ENCODE measurements around the gene VPS37C. TPM values are rescaled to one million over a fixed set of nuclear protein-coding genes. Genes with fewer than 3 reads are reported as not detected.
"Not testable (repeated sequence)": the region's sequence is repeated elsewhere in the genome, so short reads cannot be mapped to it uniquely, and the experiment has no call there.

VPS37C gene
- total RNA-seq, 6 donors from 2014 or later, result 14.7 to 42.0 (median 24.3) TPM

DNA sequence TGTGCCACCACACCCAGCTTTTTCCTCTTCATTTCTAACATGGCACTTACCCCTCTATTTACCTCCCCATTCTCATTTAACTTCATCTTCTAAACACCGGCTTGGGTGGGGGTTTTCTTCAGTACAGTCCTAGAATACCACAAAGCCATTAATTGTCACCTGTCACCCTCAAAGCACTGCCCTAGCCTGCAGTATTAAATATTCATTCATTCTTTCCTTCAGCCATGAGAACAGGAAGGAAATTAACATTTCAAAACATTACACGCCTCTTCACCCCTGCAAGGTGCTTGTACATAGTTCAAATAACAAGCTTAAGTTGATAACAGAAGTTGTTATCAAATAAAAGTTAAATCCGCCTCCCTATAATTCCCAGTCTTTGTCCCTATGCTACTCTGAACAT, 10.7 kb upstream of the VPS37C start:
- H3K27me3 ChIP-seq, result no peaks in the 10 kb centered on the region
- H3K4me3 ChIP-seq, result no peak overlapping the region
- DNase-seq (no peak), ATAC-seq (ENCODE audit: low FRiP score in 2 of 2) (no peak)
- H3K36me3 ChIP-seq, result no peaks in the 10 kb centered on the region
- TF ChIP-seq EP300 (IDR thresholded peaks at IDR 0.05) (no peak), POLR2A (IDR thresholded peaks at IDR 0.05) (no peak), POLR2AphosphoS5 (IDR thresholded peaks at IDR 0.05) (no peak)
- TF ChIP-seq, protein P1, sequence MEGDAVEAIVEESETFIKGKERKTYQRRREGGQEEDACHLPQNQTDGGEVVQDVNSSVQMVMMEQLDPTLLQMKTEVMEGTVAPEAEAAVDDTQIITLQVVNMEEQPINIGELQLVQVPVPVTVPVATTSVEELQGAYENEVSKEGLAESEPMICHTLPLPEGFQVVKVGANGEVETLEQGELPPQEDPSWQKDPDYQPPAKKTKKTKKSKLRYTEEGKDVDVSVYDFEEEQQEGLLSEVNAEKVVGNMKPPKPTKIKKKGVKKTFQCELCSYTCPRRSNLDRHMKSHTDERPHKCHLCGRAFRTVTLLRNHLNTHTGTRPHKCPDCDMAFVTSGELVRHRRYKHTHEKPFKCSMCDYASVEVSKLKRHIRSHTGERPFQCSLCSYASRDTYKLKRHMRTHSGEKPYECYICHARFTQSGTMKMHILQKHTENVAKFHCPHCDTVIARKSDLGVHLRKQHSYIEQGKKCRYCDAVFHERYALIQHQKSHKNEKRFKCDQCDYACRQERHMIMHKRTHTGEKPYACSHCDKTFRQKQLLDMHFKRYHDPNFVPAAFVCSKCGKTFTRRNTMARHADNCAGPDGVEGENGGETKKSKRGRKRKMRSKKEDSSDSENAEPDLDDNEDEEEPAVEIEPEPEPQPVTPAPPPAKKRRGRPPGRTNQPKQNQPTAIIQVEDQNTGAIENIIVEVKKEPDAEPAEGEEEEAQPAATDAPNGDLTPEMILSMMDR (IDR thresholded peaks at IDR 0.05), result no peak
- no peak overlapping the region for H3K27ac ChIP-seq
- peaks cover 0 to 6% (median 0%) of the 10 kb centered on the region in 4 donors for H3K9me3 ChIP-seq
- WGBS, 2 donors, result 38 to 41% methylated on average over 3 of the region's 3 CpGs
- peaks cover 0 to 12% (median 4%) of the 10 kb centered on the region in 4 donors for H3K4me1 ChIP-seq

DNA sequence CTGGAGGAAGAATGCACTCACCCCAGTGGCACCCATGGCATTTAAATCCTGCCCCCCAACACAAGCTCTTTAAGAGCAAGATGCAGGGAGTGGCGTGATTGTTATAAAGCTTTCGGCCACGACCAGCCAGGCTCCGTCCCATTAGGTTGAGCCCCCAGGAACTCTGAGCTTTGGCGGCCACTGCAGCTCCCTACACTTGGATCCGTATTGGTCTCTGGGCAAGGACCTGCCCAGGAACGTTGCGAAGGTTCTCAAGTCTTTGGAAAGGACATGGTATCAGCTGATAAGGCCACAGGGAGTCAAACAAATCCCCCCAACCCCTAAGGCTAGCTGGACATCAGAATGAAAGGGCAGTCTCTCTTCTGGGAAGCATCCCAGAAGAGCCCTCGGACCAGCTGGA, 9.3 kb upstream of the VPS37C start:
- Histone ChIP-seq H3K27ac (no peak overlapping the region), H3K4me3 (no peak overlapping the region), H3K9me3 (peaks cover 0 to 6% (median 0%) of the 10 kb centered on the region in 4 donors), H3K4me1 (peaks cover 0 to 12% (median 4%) of the 10 kb centered on the region in 4 donors), H3K36me3 (no peaks in the 10 kb centered on the region), H3K27me3 (no peaks in the 10 kb centered on the region)
- ATAC-seq (ENCODE audit: low FRiP score in 2 of 2), result no peak
- no peak for TF ChIP-seq POLR2A (IDR thresholded peaks at IDR 0.05)
- TF ChIP-seq, protein P1 (IDR thresholded peaks at IDR 0.05), result no peak
- DNase-seq, result no peak
- 89 to 93% methylated on average over 3 to 9 of the region's 9 CpGs for WGBS, 2 donors

DNA sequence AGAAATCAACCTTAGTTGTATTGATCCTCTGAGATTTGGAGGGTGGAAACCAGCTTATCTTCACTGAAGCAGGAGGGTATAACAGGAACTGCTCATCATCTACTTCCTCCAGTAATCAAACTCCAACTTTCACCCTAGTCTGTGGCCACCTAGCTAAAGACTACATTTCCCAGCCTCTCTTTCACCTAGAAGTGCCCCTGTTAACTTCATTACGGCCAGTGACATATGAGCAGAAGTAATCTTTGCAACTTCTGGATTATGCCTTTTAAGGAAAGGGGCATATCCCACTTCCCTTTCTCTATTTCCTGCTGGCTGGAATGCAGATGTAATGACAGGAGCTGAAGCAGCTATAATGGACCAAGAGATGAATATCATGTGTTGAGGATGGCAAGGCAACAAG, 7.6 kb upstream of the VPS37C start:
- no peak for DNase-seq
- no peak for ATAC-seq (ENCODE audit: low FRiP score in 2 of 2)
- Histone ChIP-seq H3K4me3 (no peak overlapping the region), H3K4me1 (peaks cover 0 to 12% (median 9%) of the 10 kb centered on the region in 4 donors), H3K9me3 (peaks cover 0 to 6% (median 0%) of the 10 kb centered on the region in 4 donors), H3K27ac (no peak overlapping the region), H3K36me3 (no peaks in the 10 kb centered on the region), H3K27me3 (no peaks in the 10 kb centered on the region)
- TF ChIP-seq EP300 (IDR thresholded peaks at IDR 0.05) (no peak), POLR2A (IDR thresholded peaks at IDR 0.05) (no peak), POLR2AphosphoS5 (IDR thresholded peaks at IDR 0.05) (no peak)
- TF ChIP-seq, protein P1 (IDR thresholded peaks at IDR 0.05), result no peak
- whole genome bisulfite sequencing, 2 donors, result 72 to 76% methylated on average over 1 of the region's 1 CpG

DNA sequence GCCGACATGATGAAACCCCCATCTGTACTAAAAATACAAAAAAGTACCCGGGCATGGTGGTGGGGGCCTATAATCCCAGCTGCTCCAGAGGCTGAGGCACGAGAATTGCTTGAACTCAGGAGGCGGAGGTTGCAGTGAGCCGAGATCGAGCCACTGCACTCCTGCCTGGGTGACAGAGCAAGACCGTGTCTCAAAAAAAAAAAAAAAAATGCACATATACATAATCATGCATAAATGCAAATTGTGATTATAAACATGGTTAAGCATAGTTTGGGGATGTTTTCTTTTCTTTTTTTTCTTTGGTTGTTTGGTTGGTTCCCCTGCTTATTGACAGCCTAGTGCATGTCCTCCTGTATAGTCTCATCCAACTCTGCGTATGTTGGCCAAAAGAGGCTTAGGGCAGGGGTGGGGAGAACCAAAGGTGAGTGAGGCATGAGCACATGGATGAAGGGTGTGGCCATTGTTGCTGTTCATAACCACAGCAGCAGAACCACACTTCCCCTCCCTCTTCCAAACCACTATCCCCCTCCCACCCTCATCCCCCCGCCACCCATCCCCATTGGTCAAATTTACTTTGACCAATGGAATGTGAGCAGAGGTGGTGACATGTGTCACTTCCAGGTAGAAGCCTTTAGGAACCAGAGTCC, 6.9 kb upstream of the VPS37C start:
- peaks cover 0 to 13% (median 10%) of the 10 kb centered on the region in 4 donors for H3K4me1 ChIP-seq
- peak overlapping the region in 1 of 4 donors; percentile 5 for H3K27ac ChIP-seq
- H3K9me3 ChIP-seq, result peaks cover 0 to 4% (median 0%) of the 10 kb centered on the region in 4 donors
- WGBS, 2 donors, result 89% methylated on average over 8 to 9 of the region's 9 CpGs
- H3K4me3 ChIP-seq, result no peak overlapping the region
- ATAC-seq (ENCODE audit: low FRiP score in 2 of 2) (no peak), DNase-seq (no peak)
- H3K27me3 ChIP-seq, result no peaks in the 10 kb centered on the region
- TF ChIP-seq POLR2AphosphoS5 (IDR thresholded peaks at IDR 0.05) (no peak), POLR2A (IDR thresholded peaks at IDR 0.05) (no peak), EP300 (IDR thresholded peaks at IDR 0.05) (no peak)
- TF ChIP-seq, protein P1 (IDR thresholded peaks at IDR 0.05), result no peak
- H3K36me3 ChIP-seq, result no peaks in the 10 kb centered on the region

DNA sequence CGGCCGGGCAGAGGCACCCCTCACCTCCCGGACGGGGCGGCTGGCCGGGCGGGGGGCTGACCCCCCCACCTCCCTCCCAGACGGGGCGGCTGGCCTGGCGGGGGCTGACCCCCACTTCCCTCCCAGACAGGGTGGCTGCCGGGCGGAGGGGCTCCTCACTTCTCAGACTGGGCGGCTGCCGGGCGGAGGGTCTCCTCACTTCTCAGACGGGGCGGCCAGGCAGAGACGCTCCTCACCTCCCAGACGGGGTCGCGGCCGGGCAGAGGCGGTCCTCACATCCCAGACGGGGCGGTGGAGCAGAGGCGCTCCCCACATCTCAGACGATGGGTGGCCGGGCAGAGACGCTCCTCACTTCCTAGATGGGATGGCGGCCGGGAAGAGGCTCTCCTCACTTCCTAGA, 5.1 kb upstream of the VPS37C start:
- peak in 1 of 2 donors; percentile 77 for DNase-seq
- H3K9me3 ChIP-seq; H3K36me3 ChIP-seq; H3K27me3 ChIP-seq; ATAC-seq (ENCODE audit: low FRiP score in 2 of 2): not testable (repeated sequence)
- Histone ChIP-seq H3K27ac (peak overlapping the region in 2 of 4 donors; percentile 27 to 60), H3K4me3 (peak overlapping the region in 1 of 4 donors; percentile 20), H3K4me1 (peaks cover 9 to 22% (median 12%) of the 10 kb centered on the region in 4 donors)
- 96% methylated on average over 15 of the region's 31 CpGs; no CpG with 5 or more reads in 1 of the 2 donors for WGBS, 2 donors

DNA sequence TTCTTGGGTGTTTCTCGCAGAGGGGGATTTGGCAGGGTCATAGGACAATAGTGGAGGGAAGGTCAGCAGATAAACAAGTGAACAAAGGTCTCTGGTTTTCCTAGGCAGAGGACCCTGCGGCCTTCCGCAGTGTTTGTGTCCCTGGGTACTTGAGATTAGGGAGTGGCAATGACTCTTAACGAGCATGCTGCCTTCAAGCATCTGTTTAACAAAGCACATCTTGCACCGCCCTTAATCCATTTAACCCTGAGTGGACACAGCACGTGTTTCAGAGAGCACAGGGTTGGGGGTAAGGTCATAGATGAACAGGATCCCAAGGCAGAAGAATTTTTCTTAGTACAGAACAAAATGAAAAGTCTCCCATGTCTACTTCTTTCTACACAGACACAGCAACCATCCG, 4.6 kb upstream of the VPS37C start:
- not testable (repeated sequence) for H3K4me3 ChIP-seq; ATAC-seq (ENCODE audit: low FRiP score in 2 of 2); DNase-seq; H3K27me3 ChIP-seq; H3K36me3 ChIP-seq; H3K9me3 ChIP-seq
- H3K27ac ChIP-seq, result peak overlapping the region in 1 of 4 donors; percentile 90
- WGBS, 2 donors, result 58 to 60% methylated on average over 3 of the region's 7 CpGs
- H3K4me1 ChIP-seq, result peaks cover 9 to 24% (median 12%) of the 10 kb centered on the region in 4 donors

All from upper lobe of left lung (tissue), 6 donors.